Limb (tissue), 2 donors: Measurements from ENCODE around the gene PDLIM1.

Source experiments
- DNase-seq, 2 donors: peaks; one replicate each; pipeline ENCODE4 v3.0.0-alpha.2; 2016; ENCODE audit errors: extremely low spot score in 2 of 2

PDLIM1 gene

DNA sequence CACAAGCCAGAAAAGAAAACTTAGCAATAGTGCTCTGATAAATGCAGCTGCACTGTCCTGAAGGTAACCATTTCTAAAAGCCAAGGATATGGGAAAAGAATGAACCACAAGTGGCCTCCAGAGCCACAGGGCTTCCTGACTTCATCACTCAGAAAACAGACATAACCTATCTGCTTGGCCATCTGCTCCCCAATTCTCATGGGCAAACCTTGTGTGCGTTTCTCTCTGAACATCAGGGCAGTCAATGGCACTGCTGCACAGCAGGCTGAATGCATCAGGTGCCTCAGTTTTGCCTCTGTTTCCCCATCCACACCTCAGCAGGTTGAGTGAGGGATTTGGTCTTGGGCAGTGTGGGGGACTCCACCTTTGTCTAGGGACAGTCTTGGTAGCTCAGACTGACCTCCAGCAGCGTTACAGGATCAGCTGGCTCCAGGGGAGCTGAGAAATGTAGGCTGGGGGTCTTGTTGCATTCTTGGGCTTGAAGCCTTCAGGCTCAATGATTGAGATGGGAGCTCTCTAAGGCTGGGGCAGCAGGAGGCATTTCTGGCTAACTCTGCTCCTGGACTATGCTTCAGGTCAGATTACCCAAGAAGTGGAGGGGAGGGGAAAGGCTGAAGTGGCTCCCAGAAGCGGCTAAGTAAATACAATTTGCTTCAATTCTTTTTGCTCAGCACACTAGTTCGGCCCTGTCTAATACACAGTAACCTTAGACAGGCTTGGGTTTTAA lies 23.6 kb upstream of the PDLIM1 start:
- no peak for DNase-seq

DNA sequence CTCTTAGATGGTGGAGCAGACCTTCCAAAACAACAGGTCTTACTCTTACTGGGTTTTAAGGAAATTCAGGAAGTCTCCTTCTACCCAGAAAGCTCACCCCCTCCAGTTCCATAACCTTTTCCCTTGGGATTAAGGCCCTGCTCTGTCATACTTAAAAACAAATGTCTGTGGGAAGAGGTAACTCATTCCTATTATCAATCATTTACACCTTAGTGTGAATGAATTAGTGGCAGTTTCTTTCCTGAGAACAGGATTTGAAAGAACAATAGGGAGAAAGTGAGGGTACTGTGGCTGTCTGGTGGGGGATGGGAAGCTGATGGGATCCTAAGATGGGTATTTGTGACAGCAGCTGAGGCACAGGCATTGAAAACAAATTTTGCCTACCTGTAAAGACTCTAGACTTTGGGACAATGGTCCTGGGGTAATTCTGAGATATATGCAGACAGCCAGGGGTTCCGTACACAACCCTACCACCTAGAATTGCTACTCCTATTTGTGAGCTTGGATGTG lies 22.2 kb upstream of the PDLIM1 start:
- no peak for DNase-seq

DNA sequence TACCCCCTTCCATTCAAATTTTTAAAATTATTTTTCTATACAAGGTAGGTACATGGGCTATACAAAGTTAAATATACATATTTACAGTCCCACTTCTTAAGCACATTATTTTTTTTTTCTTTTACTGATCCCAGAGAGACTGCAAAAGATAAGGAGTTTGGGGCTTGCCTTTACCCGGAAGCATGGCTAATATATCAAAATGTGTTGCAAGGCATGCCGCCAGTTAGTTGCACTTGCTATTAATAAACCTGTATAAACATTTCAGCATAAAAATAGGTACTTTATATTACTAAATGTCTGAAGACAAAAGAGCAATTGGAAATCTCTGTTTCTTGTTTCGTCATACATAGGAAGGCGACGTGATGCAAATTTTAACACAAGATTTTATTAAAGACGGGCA lies 21.5 kb upstream of the PDLIM1 start:
- no peak for DNase-seq

DNA sequence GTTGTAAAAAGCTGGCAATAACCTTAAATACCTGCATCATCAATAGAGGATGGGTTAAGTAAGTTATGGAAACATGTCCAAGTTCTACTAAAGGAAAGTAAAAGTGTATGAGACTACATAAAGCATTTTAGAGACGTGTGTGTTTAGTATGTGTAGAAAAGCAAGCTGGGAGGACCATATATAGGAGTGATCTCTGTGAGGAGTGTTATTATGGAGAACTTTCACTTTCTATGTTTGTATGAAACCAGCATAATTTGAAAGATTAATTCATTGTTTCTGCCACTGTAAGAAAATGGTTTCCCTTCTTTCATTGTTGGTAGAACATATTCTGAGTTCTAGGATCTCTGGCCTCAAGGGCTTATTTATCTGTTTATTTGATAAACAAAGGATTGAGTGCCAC lies 19.2 kb upstream of the PDLIM1 start:
- DNase-seq, result no peak

GRCh38 chr10:95308389-95309302 lies 17.8 kb upstream of the PDLIM1 start:
- DNase-seq, result no peak

DNA sequence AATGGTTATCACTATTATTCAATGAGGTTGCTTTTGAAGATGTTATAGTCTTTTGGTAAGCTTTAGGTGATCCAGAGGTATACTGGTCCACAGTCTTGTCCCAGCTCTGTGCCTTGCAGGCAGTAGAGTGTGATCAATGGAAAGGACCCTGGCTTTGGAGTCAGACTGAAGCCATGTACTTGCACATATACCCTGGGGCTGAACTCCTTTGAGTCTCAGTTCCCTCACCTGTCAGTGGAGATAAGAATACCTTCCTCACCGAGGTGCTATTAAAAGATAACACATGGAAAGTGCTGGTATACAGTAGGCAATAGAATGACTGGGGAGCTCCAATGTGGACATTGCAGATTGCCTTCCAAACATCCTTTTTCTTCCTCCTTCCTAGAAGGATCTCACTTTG lies 16.0 kb upstream of the PDLIM1 start:
- DNase-seq, result no peak

DNA sequence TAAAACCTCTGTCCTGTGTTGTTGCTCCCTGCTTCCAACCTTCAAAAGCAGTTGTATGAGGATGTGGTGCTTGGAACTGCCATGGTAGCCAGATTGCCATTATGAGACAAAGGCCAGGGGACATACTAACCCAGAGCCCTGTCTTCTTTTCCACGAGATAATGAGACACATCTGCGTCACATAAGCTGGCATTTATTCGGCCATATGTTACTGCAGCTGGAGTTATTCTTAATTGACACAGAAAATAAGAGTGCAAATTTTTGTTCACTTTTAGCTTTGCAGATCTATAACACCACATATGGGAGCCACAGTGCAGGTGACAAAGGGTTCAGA lies 15.5 kb upstream of the PDLIM1 start:
- no peak for DNase-seq

DNA sequence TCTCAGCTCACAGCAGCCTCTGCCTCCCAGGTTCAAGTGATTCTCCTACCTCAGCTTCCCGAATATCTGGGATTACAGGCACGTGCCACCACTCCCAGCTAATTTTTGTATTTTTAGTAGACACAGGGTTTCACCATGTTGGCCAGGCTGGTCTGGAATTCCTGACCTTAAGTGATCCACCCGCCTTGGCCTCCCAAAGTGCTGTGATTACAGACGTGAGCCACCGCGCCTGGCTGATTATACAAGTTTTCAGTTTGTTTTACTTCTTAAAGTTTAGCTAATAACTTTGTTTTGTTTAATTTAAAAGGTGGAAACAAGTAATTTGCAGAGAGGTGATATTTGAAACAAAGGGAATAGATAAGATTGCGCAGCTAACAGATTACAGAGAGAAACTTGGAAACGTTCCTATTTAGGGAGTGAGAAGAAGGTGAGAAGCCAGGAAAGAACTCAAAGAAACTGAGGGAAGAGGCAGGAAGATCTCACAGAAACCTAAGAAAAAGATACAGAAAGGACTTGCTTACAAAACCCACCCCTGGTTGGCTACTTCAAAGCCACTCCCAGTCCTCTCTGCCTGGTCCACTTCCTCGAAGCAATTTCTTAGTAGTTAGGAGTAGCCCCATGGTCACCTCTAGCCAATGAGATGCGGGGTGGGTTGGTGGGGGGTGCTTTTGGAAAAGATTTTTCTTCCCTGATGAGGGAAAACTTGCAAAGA lies 15.0 kb upstream of the PDLIM1 start:
- DNase-seq, result no peak

GRCh38 chr10:95304976-95305375 lies 14.2 kb upstream of the PDLIM1 start:
- no peak for DNase-seq

- no peak for DNase-seq
Observed at GRCh38 chr10:95304463-95304862, 13.7 kb upstream of the PDLIM1 start.

- no peak for DNase-seq
Observed at GRCh38 chr10:95303950-95304349, 13.1 kb upstream of the PDLIM1 start.

- peak; percentile 34 to 35 for DNase-seq
Observed at GRCh38 chr10:95303535-95303934, 12.7 kb upstream of the PDLIM1 start.

DNA sequence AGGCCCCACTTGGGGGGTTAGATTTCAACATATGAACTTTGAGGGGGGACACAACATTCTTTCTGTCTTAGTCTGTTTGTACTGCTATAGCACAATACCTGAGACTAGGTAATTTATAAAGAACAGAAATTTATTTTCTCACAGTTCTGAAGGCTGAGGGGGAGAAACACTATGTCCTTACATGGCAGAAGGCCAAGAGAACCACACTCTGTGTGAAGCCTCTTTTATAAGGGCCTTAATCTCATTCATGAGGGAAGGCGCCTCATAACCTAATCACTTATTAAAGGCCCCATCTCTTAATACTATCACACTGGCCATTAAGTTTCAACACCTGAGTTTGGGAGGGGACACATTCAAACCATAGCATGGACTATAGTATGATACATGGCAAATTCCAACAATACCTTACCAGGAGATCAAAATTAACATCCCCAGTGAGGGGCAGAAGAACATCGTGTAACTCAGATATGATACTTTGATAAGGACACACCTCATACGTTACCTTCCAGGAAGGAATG lies 9.3 kb upstream of the PDLIM1 start:
- no peak for DNase-seq

DNA sequence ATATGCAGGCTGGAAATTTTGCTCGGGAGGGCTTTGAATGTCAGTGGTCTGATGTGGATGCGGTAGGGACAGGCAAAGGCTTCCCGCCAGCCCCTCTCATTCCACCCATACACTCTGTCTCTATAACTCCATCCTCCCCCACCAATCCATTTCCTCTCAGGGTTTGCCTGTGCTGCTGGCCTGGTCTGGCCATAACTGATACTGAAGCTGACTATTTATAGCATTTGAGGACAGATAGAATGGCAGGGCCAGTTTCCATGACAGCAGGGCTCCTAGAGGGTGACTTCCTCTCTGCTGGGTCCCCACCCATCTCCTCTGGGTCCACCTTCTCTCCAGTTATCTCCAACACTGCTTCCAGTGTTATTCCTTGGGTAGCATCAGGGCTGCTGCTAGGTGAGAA lies 6.6 kb upstream of the PDLIM1 start:
- DNase-seq, result no peak

DNA sequence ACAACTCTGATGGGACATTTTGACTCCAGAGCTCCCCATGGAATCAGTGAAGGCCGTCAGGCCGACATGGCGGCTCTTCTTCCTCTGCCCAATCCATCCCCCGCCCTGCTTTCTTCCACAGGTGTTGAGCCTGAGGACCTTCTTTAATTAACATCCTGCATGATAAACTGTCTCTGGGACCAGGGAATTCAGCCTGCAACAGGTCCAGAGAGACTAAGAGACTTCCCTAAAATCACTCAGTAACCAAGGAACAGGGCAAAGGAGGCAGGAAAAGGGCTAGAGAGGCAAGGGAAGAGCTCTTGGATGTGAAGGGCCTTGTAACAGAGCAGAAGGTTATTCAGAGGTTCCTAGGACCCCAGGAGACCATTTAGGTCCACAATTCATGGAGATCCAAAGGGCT lies 6.0 kb upstream of the PDLIM1 start:
- DNase-seq, result no peak

DNA sequence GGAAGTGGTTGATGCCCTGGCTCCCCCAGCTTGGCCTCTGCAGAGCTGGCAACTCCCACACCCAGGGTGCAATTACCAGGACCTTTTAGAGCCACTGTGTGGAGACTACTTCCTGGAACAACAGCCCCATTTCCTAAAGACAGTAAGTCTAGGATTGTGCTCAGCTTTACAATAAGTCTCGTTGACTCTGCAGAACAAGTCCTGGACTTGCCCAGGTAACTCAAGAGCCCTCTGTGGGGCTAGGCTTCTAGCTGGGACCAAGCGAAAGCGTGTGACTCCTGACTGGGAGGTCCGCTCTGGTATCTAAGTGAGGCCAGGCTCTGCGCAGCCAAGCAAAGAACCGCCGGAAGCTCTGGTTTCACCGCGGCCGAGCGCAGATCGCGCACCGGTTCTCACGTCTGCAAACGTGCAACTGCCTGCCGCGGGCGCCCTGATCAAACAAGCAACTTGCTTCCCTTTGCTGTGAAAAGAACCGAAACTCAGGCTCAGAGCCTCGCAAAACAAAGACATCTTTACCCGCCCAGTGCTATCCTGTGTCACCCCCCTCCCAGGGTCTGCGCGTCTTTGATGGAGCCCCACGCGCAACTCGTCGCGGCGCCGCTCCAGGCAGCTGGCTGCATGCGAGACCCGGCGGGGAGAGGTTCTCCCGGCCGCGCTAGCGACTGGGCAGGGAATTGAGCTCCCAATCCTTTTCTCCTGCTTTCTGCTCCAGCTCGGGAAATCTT lies 4.4 kb upstream of the PDLIM1 start:
- peak; percentile 12 to 65 for DNase-seq

GRCh38 chr10:95293631-95294030 lies 2.8 kb upstream of the PDLIM1 start:
- no peak for DNase-seq

GRCh38 chr10:95291365-95292039 lies 699 bp upstream of the PDLIM1 start:
- DNase-seq, result no peak

- DNase-seq, result no peak
Observed at GRCh38 chr10:95289921-95290421, 832 bp downstream of the PDLIM1 start.
